BJ (cell line): ENCODE measurements around the gene EXOC3. TPM values are rescaled to one million over a fixed set of nuclear protein-coding genes. Genes with fewer than 3 reads are reported as not detected.

Source experiments
- CTCF ChIA-PET: fragments of 350-600 bp; formaldehyde crosslinking; extraction: SDS; loops from one replicate; lab custom pipeline; 2021; ENCODE audit warnings: antibody characterized with exemption, inconsistent platforms; lab: Yijun Ruan, JAX
- POLR2A ChIA-PET: fragments of 300-600 bp; sonication (Branson Sonifier 250); formaldehyde crosslinking; extraction: SDS; loops from one replicate; lab custom pipeline; 2021; ENCODE audit warnings: antibody characterized with exemption; lab: Charles Lee
- DNase-seq: peaks from one replicate; pipeline ENCODE4 v3.0.0-alpha.2; 2011; ENCODE audit warnings: low read depth
- H3K27me3 ChIP-seq: 2 replicates; pipeline ENCODE4 v1.6.0; 2011; ENCODE audit warnings: low read length; ENCODE audit not compliant: control insufficient read depth, insufficient read depth
- H3K36me3 ChIP-seq: 2 replicates; pipeline ENCODE4 v1.5.1; 2011; ENCODE audit warnings: low read length; ENCODE audit not compliant: control insufficient read depth, insufficient read depth
- H3K4me3 ChIP-seq: 2 replicates; pipeline ENCODE4 v1.5.1; 2011; ENCODE audit warnings: low read depth, mild to moderate bottlenecking, control low read depth, low read length
- CTCF ChIP-seq: IDR thresholded peaks from 2 replicates; pipeline ENCODE4 v1.5.1; 2011; ENCODE audit warnings: low read depth, mild to moderate bottlenecking, control low read depth, inconsistent platforms, low read length, moderate library complexity; ENCODE audit not compliant: insufficient read depth
- polyA plus RNA-seq: library from polyadenylated mRNA; depleted of rRNA; stranded (reverse); fragments of >200 nt; gene quantifications from 2 replicates; pipeline ENCODE4 v1.2.3, GENCODE V29; 2011

Gene EXOC3
- polyA plus RNA-seq, 1 experiment: 32.1 TPM

GRCh38 chr5:434443-435146 is 8.4 kb upstream of the EXOC3 start:
- CTCF ChIA-PET: interaction anchor here (1.7 to 4.3 kb wide), 2 partner anchors 12 to 118 kb away, joined by 12 to 24 read pairs; no protein-coding TSS in a partner anchor
- DNase-seq: no peak
- no peak for TF ChIP-seq CTCF
- POLR2A ChIA-PET: no interaction called here
- Histone ChIP-seq H3K36me3 (peaks cover 22% of the 10 kb centered on the region), H3K4me3 (no peak overlapping the region), H3K27me3 (no peaks in the 10 kb centered on the region)

GRCh38 chr5:435156-435790 is 7.7 kb upstream of the EXOC3 start:
- Histone ChIP-seq H3K4me3 (no peak overlapping the region), H3K27me3 (no peaks in the 10 kb centered on the region), H3K36me3 (peaks cover 22% of the 10 kb centered on the region)
- TF ChIP-seq CTCF: no peak
- ChIA-PET POLR2A (no interaction called here), CTCF (interaction anchor here (0.8 to 4.3 kb wide), 5 partner anchors 11 to 119 kb away, joined by 3 to 24 read pairs (median 12); partner anchors contain the start of gene AHRR)
- no peak for DNase-seq

GRCh38 chr5:435961-436640 is 6.9 kb upstream of the EXOC3 start:
- Histone ChIP-seq H3K36me3 (peaks cover 20% of the 10 kb centered on the region), H3K4me3 (no peak overlapping the region), H3K27me3 (no peaks in the 10 kb centered on the region)
- TF ChIP-seq CTCF: peak; percentile 61
- no peak for DNase-seq
- CTCF ChIA-PET: interaction anchor here (0.8 to 4.3 kb wide), 4 partner anchors 10 to 119 kb away, joined by 3 to 24 read pairs (median 10); partner anchors contain the start of gene AHRR
- POLR2A ChIA-PET: no interaction called here

GRCh38 chr5:436641-436975 is 6.4 kb upstream of the EXOC3 start:
- Histone ChIP-seq H3K4me3 (no peak overlapping the region), H3K27me3 (no peaks in the 10 kb centered on the region), H3K36me3 (peaks cover 18% of the 10 kb centered on the region)
- POLR2A ChIA-PET: no interaction called here
- no peak for DNase-seq
- TF ChIP-seq CTCF: no peak
- CTCF ChIA-PET: interaction anchor here (0.6 to 4.3 kb wide), 5 partner anchors 10 to 120 kb away, joined by 3 to 24 read pairs (median 9); partner anchors contain the start of gene AHRR

- no peak for TF ChIP-seq CTCF
- Histone ChIP-seq H3K27me3 (no peaks in the 10 kb centered on the region), H3K4me3 (no peak overlapping the region), H3K36me3 (peaks cover 18% of the 10 kb centered on the region)
- DNase-seq: no peak
- POLR2A ChIA-PET: no interaction called here
- CTCF ChIA-PET: interaction anchor here (0.6 to 4.3 kb wide), 5 partner anchors 9 to 121 kb away, joined by 3 to 24 read pairs (median 9); partner anchors contain the start of gene AHRR
These were observed 5.7 kb upstream of the EXOC3 start for GRCh38 chr5:437281-437771.
